ENCODE data around the gene TOX3. TPM values are rescaled to one million over a fixed set of nuclear protein-coding genes. Genes with fewer than 3 reads are reported as not detected.

The TOX3 gene
- polyA plus RNA-seq (2012; ENCODE audit: low read depth, missing spikeins): not detected

GRCh38 chr16:52547004-52547833, at the start of gene TOX3:
Gene TOX3 (minus strand): TSS chr16:52547143. CDS start chr16:52546723, 420 bp downstream.
- DNase-seq (ENCODE audit: insufficient read length, low spot score) (peak; percentile 2), FAIRE-seq (no peak)
- TF ChIP-seq PAX5 (IDR thresholded peaks at IDR 0.05; ENCODE audit: insufficient read depth, low read length, severe bottlenecking): no peak
- no peak for TF ChIP-seq SPI1 (IDR thresholded peaks at IDR 0.05; ENCODE audit: low read depth, low read length)
- no peak for TF ChIP-seq TAF1 (IDR thresholded peaks at IDR 0.05; ENCODE audit: low read depth, low read length)
- TF ChIP-seq POLR2AphosphoS5 (IDR thresholded peaks at IDR 0.05; ENCODE audit: low read depth, low read length): no peak
- no peak for TF ChIP-seq POLR2A (IDR thresholded peaks at IDR 0.05; ENCODE audit: low read depth, low read length)
- no peak for TF ChIP-seq POU2F2 (IDR thresholded peaks at IDR 0.05; ENCODE audit: low read depth, low read length)

GRCh38 chr16:52592778-52593177, 45.8 kb upstream of the TOX3 start:
- DNase-seq (ENCODE audit: insufficient read length, low spot score) (no peak), FAIRE-seq (no peak)
- TF ChIP-seq POLR2AphosphoS5 (IDR thresholded peaks at IDR 0.05; ENCODE audit: low read depth, low read length): no peak
- no peak for TF ChIP-seq SPI1 (IDR thresholded peaks at IDR 0.05; ENCODE audit: low read depth, low read length)
- no peak for TF ChIP-seq PAX5 (IDR thresholded peaks at IDR 0.05; ENCODE audit: insufficient read depth, low read length, severe bottlenecking)
- no peak for TF ChIP-seq TAF1 (IDR thresholded peaks at IDR 0.05; ENCODE audit: low read depth, low read length)
- TF ChIP-seq POU2F2 (IDR thresholded peaks at IDR 0.05; ENCODE audit: low read depth, low read length): no peak
- TF ChIP-seq POLR2A (IDR thresholded peaks at IDR 0.05; ENCODE audit: low read depth, low read length): no peak

GRCh38 chr16:52591934-52592592, 45.1 kb upstream of the TOX3 start:
- TF ChIP-seq POU2F2 (IDR thresholded peaks at IDR 0.05; ENCODE audit: low read depth, low read length) (no peak), PAX5 (IDR thresholded peaks at IDR 0.05; ENCODE audit: insufficient read depth, low read length, severe bottlenecking) (no peak), TAF1 (IDR thresholded peaks at IDR 0.05; ENCODE audit: low read depth, low read length) (no peak), POLR2AphosphoS5 (IDR thresholded peaks at IDR 0.05; ENCODE audit: low read depth, low read length) (no peak), POLR2A (IDR thresholded peaks at IDR 0.05; ENCODE audit: low read depth, low read length) (no peak), SPI1 (IDR thresholded peaks at IDR 0.05; ENCODE audit: low read depth, low read length) (no peak)

GRCh38 chr16:52591471-52591870, 44.5 kb upstream of the TOX3 start:
- TF ChIP-seq SPI1 (IDR thresholded peaks at IDR 0.05; ENCODE audit: low read depth, low read length) (no peak), PAX5 (IDR thresholded peaks at IDR 0.05; ENCODE audit: insufficient read depth, low read length, severe bottlenecking) (no peak), POLR2A (IDR thresholded peaks at IDR 0.05; ENCODE audit: low read depth, low read length) (no peak), TAF1 (IDR thresholded peaks at IDR 0.05; ENCODE audit: low read depth, low read length) (no peak), POU2F2 (IDR thresholded peaks at IDR 0.05; ENCODE audit: low read depth, low read length) (no peak)
- no peak for DNase-seq (ENCODE audit: insufficient read length, low spot score)
- FAIRE-seq: no peak

More at GRCh38 chr16:52591934-52592592, 45.1 kb upstream of the TOX3 start:
- DNase-seq (ENCODE audit: insufficient read length, low spot score): no peak
- FAIRE-seq: no peak

GRCh38 chr16:52586159-52586558, 39.2 kb upstream of the TOX3 start:
- FAIRE-seq: no peak

GRCh38 chr16:52584354-52585320, 37.7 kb upstream of the TOX3 start:
- DNase-seq (ENCODE audit: insufficient read length, low spot score) (no peak), FAIRE-seq (no peak)
- TF ChIP-seq TAF1 (IDR thresholded peaks at IDR 0.05; ENCODE audit: low read depth, low read length) (no peak), SPI1 (IDR thresholded peaks at IDR 0.05; ENCODE audit: low read depth, low read length) (no peak), POU2F2 (IDR thresholded peaks at IDR 0.05; ENCODE audit: low read depth, low read length) (no peak), POLR2AphosphoS5 (IDR thresholded peaks at IDR 0.05; ENCODE audit: low read depth, low read length) (no peak), POLR2A (IDR thresholded peaks at IDR 0.05; ENCODE audit: low read depth, low read length) (no peak), PAX5 (IDR thresholded peaks at IDR 0.05; ENCODE audit: insufficient read depth, low read length, severe bottlenecking) (no peak)

More at GRCh38 chr16:52586159-52586558, 39.2 kb upstream of the TOX3 start:
- TF ChIP-seq POU2F2 (IDR thresholded peaks at IDR 0.05; ENCODE audit: low read depth, low read length) (no peak), POLR2A (IDR thresholded peaks at IDR 0.05; ENCODE audit: low read depth, low read length) (no peak), TAF1 (IDR thresholded peaks at IDR 0.05; ENCODE audit: low read depth, low read length) (no peak), POLR2AphosphoS5 (IDR thresholded peaks at IDR 0.05; ENCODE audit: low read depth, low read length) (no peak), SPI1 (IDR thresholded peaks at IDR 0.05; ENCODE audit: low read depth, low read length) (no peak), PAX5 (IDR thresholded peaks at IDR 0.05; ENCODE audit: insufficient read depth, low read length, severe bottlenecking) (no peak)
- no peak for DNase-seq (ENCODE audit: insufficient read length, low spot score)

- TF ChIP-seq POLR2A (IDR thresholded peaks at IDR 0.05; ENCODE audit: low read depth, low read length): no peak
Observed at GRCh38 chr16:52581530-52581929, 34.6 kb upstream of the TOX3 start.

GRCh38 chr16:52580488-52580887, 33.5 kb upstream of the TOX3 start:
- FAIRE-seq: no peak
- TF ChIP-seq POU2F2 (IDR thresholded peaks at IDR 0.05; ENCODE audit: low read depth, low read length) (no peak), PAX5 (IDR thresholded peaks at IDR 0.05; ENCODE audit: insufficient read depth, low read length, severe bottlenecking) (no peak), SPI1 (IDR thresholded peaks at IDR 0.05; ENCODE audit: low read depth, low read length) (no peak), POLR2AphosphoS5 (IDR thresholded peaks at IDR 0.05; ENCODE audit: low read depth, low read length) (no peak), TAF1 (IDR thresholded peaks at IDR 0.05; ENCODE audit: low read depth, low read length) (no peak), POLR2A (IDR thresholded peaks at IDR 0.05; ENCODE audit: low read depth, low read length) (no peak)
- no peak for DNase-seq (ENCODE audit: insufficient read length, low spot score)

More at GRCh38 chr16:52581530-52581929, 34.6 kb upstream of the TOX3 start:
- FAIRE-seq: no peak
- no peak for DNase-seq (ENCODE audit: insufficient read length, low spot score)

Data from GM12891 (cell line).